Spleen (tissue), 11 donors: Measurements from ENCODE around the gene CTNNA2. TPM values are rescaled to one million over a fixed set of nuclear protein-coding genes. Genes with fewer than 3 reads are reported as not detected.

Experiments used
- DNase-seq: peaks from one replicate; pipeline ENCODE4 v3.0.0-alpha.2; 2020
- H3K27ac ChIP-seq, 8 donors: fragments of 200-600 bp; sonication (generic) in 7 of 8; 1 replicate in 4 of 8; 2 replicates in 4 of 8; pipeline versions ENCODE4 v1.5.0 to v1.8.0; 2016 to 2021; ENCODE audit warnings: inconsistent platforms in 4 of 8, mild to moderate bottlenecking in 4 of 8, moderate library complexity in 1 of 8
- H3K27me3 ChIP-seq, 7 donors: fragments of 200-600 bp; sonication (generic) in 6 of 7; replicated peaks in 1 of 7; 1 replicate in 4 of 7; 2 replicates in 3 of 7; pipeline versions ENCODE4 v1.5.0 to v1.8.0; 2016 to 2021; ENCODE audit warnings: inconsistent platforms in 3 of 7, mild to moderate bottlenecking in 1 of 7
- H3K36me3 ChIP-seq, 6 donors: fragments of 200-600 bp; sonication (generic) in 5 of 6; 1 replicate in 4 of 6; 2 replicates in 2 of 6; pipeline versions ENCODE4 v1.5.0 to v1.8.0; 2016 to 2021; ENCODE audit warnings: inconsistent platforms in 2 of 6
- H3K4me1 ChIP-seq, 6 donors: fragments of 200-600 bp; sonication (generic) in 5 of 6; 1 replicate in 3 of 6; 2 replicates in 3 of 6; pipeline versions ENCODE4 v1.5.0 to v1.8.0; 2016 to 2021; ENCODE audit warnings: inconsistent platforms in 3 of 6
- H3K4me3 ChIP-seq, 8 donors: fragments of 200-600 bp; sonication (generic) in 7 of 8; 1 replicate in 4 of 8; 2 replicates in 4 of 8; pipeline versions ENCODE4 v1.5.0 to v1.8.0; 2016 to 2021; ENCODE audit warnings: inconsistent platforms in 4 of 8, mild to moderate bottlenecking in 4 of 8, moderate library complexity in 2 of 8
- H3K9me3 ChIP-seq, 8 donors: fragments of 200-600 bp; sonication (generic) in 7 of 8; 1 replicate in 4 of 8; 2 replicates in 4 of 8; pipeline versions ENCODE4 v1.5.0 to v1.8.0; 2016 to 2021; ENCODE audit warnings: inconsistent platforms in 4 of 8
- POLR2A ChIP-seq, 3 donors: fragments of 450-650 bp; IDR thresholded peaks; one replicate each; pipeline ENCODE4 v1.5.1; 2017; ENCODE audit warnings: antibody characterized with exemption in 3 of 3, mild to moderate bottlenecking in 1 of 3
- POLR2AphosphoS5 ChIP-seq, 3 donors: sonication (generic); formaldehyde crosslinking; IDR thresholded peaks; one replicate each; pipeline ENCODE4 v1.5.1; 2017; ENCODE audit warnings: antibody characterized with exemption in 3 of 3
- WGBS, 5 donors: extraction: QIAGEN DNeasy Blood & Tissue Kit in 3 of 5; methylation state at CpG; one replicate each; pipeline versions ENCODE4 v1.1.5 to v1.1.7; 2013 to 2018; 5-methylcytosine and 5-hydroxymethylcytosine counted together
- intact Hi-C: fragments of 100-400 bp; cut with DNase I; formaldehyde crosslinking; loops from one replicate; pipeline ENCODE4 v1.15.0; 2023; ENCODE audit warnings: low total_unique reads
- polyA plus RNA-seq, 3 donors: library from polyadenylated mRNA; stranded (reverse); fragments of 200-250 nt; gene quantifications; one replicate each; pipeline ENCODE4 v1.2.1, GENCODE V29; 2013
- total RNA-seq, 7 donors: library from RNA; depleted of rRNA in 3 of 7; stranded (reverse); fragments of >200 nt in 3 of 7; fragmentation: NEBNext Ultra II Directional in 4 of 7; extraction: Animal tissue kit (Norgen Biotek cat#: 25700) in 4 of 7; gene quantifications; one replicate each; pipeline versions ENCODE4 v1.1.0 to v1.2.1, GENCODE V29; 2016 to 2021
- TF ChIP-seq, protein P1 (sequence below), 11 experiments: fragments of 200-600 bp in 7 of 11; fragments of 450-650 bp in 4 of 11; sonication (generic) in 4 of 11; IDR thresholded peaks in 8 of 11; conservative IDR thresholded peaks in 3 of 11; 1 replicate in 7 of 11; 2 replicates in 4 of 11; pipeline versions ENCODE4 v1.4.0 to v1.8.0; 2016 to 2021; ENCODE audit warnings: antibody characterized with exemption in 11 of 11, inconsistent platforms in 4 of 11, mild to moderate bottlenecking in 1 of 11
- donor health status: healthy with polysubstance abuse.
- donor health status: DM: no; HTN: no; CAD: no; lungs with moderate emphysema.
- donor health status: DM: no; HTN: no; CAD: no.
- donor health status: Bipolar disorder and iron deficiency.
- donor health status: healthy.
- donor health status: DM: no; HTN: no; CAD: no.
- donor health status: DM: yes; HTN: yes; CAD: no.

The CTNNA2 gene
- total and polyA plus RNA-seq, 10 donors = not detected

- H3K27ac ChIP-seq = no peak overlapping the region
- peaks cover 0 to 7% (median 0%) of the 10 kb centered on the region in 8 donors for H3K9me3 ChIP-seq
- no peaks in the 10 kb centered on the region for H3K36me3 ChIP-seq
- WGBS, 5 donors = 77 to 88% (median 83%) methylated on average over 6 of the region's 6 CpGs
- H3K27me3 ChIP-seq = no peaks in the 10 kb centered on the region
- no peak for DNase-seq
- intact Hi-C loops = no loop called here
- no peak overlapping the region for H3K4me3 ChIP-seq
- H3K4me1 ChIP-seq = no peaks in the 10 kb centered on the region
- TF ChIP-seq POLR2A (IDR thresholded peaks at IDR 0.05) (no peak), POLR2AphosphoS5 (IDR thresholded peaks at IDR 0.05) (no peak)
- TF ChIP-seq, protein P1, sequence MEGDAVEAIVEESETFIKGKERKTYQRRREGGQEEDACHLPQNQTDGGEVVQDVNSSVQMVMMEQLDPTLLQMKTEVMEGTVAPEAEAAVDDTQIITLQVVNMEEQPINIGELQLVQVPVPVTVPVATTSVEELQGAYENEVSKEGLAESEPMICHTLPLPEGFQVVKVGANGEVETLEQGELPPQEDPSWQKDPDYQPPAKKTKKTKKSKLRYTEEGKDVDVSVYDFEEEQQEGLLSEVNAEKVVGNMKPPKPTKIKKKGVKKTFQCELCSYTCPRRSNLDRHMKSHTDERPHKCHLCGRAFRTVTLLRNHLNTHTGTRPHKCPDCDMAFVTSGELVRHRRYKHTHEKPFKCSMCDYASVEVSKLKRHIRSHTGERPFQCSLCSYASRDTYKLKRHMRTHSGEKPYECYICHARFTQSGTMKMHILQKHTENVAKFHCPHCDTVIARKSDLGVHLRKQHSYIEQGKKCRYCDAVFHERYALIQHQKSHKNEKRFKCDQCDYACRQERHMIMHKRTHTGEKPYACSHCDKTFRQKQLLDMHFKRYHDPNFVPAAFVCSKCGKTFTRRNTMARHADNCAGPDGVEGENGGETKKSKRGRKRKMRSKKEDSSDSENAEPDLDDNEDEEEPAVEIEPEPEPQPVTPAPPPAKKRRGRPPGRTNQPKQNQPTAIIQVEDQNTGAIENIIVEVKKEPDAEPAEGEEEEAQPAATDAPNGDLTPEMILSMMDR (IDR thresholded peaks at IDR 0.05 in 8 of 11, conservative IDR thresholded peaks at IDR 0.05 in 3 of 11) = no peak
Observed at GRCh38 chr2:79573895-79574674, 61.2 kb downstream of the CTNNA2 start.

- Histone ChIP-seq H3K4me1 (no peaks in the 10 kb centered on the region), H3K27me3 (no peaks in the 10 kb centered on the region), H3K4me3 (no peak overlapping the region), H3K27ac (no peak overlapping the region), H3K36me3 (no peaks in the 10 kb centered on the region), H3K9me3 (peaks cover 0 to 16% (median 3%) of the 10 kb centered on the region in 8 donors)
- no peak for TF ChIP-seq POLR2AphosphoS5 (IDR thresholded peaks at IDR 0.05)
- DNase-seq = no peak
- intact Hi-C loops = no loop called here
- 65 to 86% (median 71%) methylated on average over 4 of the region's 4 CpGs for WGBS, 5 donors
Observed at GRCh38 chr2:79576451-79576850, 63.6 kb downstream of the CTNNA2 start.

DNA sequence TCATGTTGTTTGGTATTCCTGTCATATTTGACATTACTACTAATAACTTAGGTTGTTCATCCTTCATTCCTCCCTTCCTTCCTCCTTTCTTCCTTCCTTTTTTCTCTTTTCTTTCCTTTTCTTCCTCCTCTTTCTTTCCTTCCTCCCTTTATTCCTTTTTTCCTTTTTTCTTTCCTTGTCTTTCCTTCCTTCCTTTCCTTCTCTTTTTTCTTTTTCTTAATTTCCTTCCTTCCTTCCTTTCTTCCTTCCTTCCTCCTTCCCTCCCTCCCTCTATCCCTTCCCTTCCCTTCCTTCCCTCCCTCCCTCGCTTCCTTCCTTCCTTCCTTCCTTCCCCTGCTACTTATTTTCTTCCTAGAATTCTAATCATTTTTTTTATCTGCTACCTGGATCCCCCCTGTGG lies 66.1 kb downstream of the CTNNA2 start:
- Histone ChIP-seq H3K9me3 (peaks cover 0 to 16% (median 3%) of the 10 kb centered on the region in 8 donors), H3K4me1 (no peaks in the 10 kb centered on the region), H3K27me3 (no peaks in the 10 kb centered on the region), H3K27ac (no peak overlapping the region), H3K36me3 (no peaks in the 10 kb centered on the region), H3K4me3 (no peak overlapping the region)
- 52 to 82% (median 78%) methylated on average over 1 of the region's 1 CpG for WGBS, 5 donors
- intact Hi-C loops = no loop called here
- DNase-seq = no peak
- TF ChIP-seq, protein P1 (IDR thresholded peaks at IDR 0.05 in 8 of 11, conservative IDR thresholded peaks at IDR 0.05 in 3 of 11) = no peak
- TF ChIP-seq POLR2AphosphoS5 (IDR thresholded peaks at IDR 0.05) = no peak
- TF ChIP-seq POLR2A (IDR thresholded peaks at IDR 0.05) = no peak

DNA sequence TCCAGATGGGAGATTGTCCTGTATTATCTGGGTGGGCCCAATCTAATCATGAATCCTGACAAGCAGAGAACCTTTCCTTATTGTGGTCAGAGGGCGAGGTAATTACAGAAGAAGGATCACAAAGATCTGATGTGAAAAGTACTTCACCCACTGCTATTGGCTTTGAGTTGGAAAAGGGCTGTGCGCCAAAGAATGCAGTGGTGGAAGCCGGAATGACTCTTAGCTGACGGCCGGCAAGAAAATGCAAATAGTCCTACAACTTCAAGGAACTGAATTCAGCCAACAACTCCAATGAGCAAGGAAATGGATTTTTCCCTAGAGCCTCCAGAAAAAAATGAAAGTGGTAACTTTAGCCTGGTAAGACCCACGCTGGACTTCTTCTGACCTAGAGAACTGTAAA lies 67.3 kb downstream of the CTNNA2 start:
- WGBS, 5 donors = 70 to 82% (median 76%) methylated on average over 6 of the region's 6 CpGs
- H3K36me3 ChIP-seq = no peaks in the 10 kb centered on the region
- H3K27me3 ChIP-seq = no peaks in the 10 kb centered on the region
- TF ChIP-seq POLR2AphosphoS5 (IDR thresholded peaks at IDR 0.05) (no peak), POLR2A (IDR thresholded peaks at IDR 0.05) (no peak)
- TF ChIP-seq, protein P1 (IDR thresholded peaks at IDR 0.05 in 8 of 11, conservative IDR thresholded peaks at IDR 0.05 in 3 of 11) = no peak
- H3K9me3 ChIP-seq = peaks cover 0 to 16% (median 3%) of the 10 kb centered on the region in 8 donors
- no peak for DNase-seq
- no peaks in the 10 kb centered on the region for H3K4me1 ChIP-seq
- intact Hi-C loops = no loop called here
- H3K4me3 ChIP-seq = no peak overlapping the region
- no peak overlapping the region for H3K27ac ChIP-seq
